Neural cell (in vitro differentiated cells): Measurements from ENCODE around the gene ABCC3. TPM values are rescaled to one million over a fixed set of nuclear protein-coding genes. Genes with fewer than 3 reads are reported as not detected.

Source experiments
- H2AFZ ChIP-seq: fragments of 200-600, 300-800 bp; sonication (generic), shearing (Covaris generic); 2 replicates; pipeline ENCODE4 v1.6.0; 2014; ENCODE audit warnings: low read depth, mild to moderate bottlenecking, antibody characterized with exemption, low read length, moderate library complexity
- H3F3A ChIP-seq: fragments of 200-600 bp; shearing (Covaris generic); 2 replicates; pipeline ENCODE4 v1.6.1; 2016; ENCODE audit warnings: mild to moderate bottlenecking, moderate library complexity, mixed read lengths, antibody characterized with exemption, low read length; ENCODE audit not compliant: insufficient read depth, poor library complexity, severe bottlenecking
- H3K27ac ChIP-seq: fragments of 200-600, 300-800 bp; sonication (generic), shearing (Covaris generic); 2 replicates; pipeline ENCODE4 v1.5.1; 2014; ENCODE audit warnings: mild to moderate bottlenecking, low read length, moderate library complexity
- H3K27me3 ChIP-seq: fragments of 300-800, 200-600 bp; sonication (generic), shearing (Covaris generic); 2 replicates; pipeline ENCODE4 v1.6.0; 2014; ENCODE audit warnings: mild to moderate bottlenecking, low read depth, low read length, moderate library complexity; ENCODE audit not compliant: insufficient read depth
- H3K36me3 ChIP-seq: fragments of 300-800, 200-600 bp; sonication (generic), shearing (Covaris generic); 2 replicates; pipeline ENCODE4 v1.5.1; 2014; ENCODE audit warnings: mild to moderate bottlenecking, antibody characterized with exemption, low read length, moderate library complexity; ENCODE audit not compliant: insufficient read depth
- H3K4me2 ChIP-seq: fragments of 300-800, 200-600 bp; sonication (generic), shearing (Covaris generic); 2 replicates; pipeline ENCODE4 v1.6.0; 2014; ENCODE audit warnings: mild to moderate bottlenecking, low read length
- H3K4me3 ChIP-seq: fragments of 300-800, 200-600 bp; sonication (generic), shearing (Covaris generic); 2 replicates; pipeline ENCODE4 v1.5.1; 2014; ENCODE audit warnings: mild to moderate bottlenecking, low read length, moderate library complexity
- H3K79me2 ChIP-seq: fragments of 200-600 bp; shearing (Covaris generic); replicated peaks from 2 replicates; pipeline ENCODE4 v1.6.0; 2014; ENCODE audit warnings: mild to moderate bottlenecking, low read length, moderate library complexity; ENCODE audit not compliant: insufficient read depth
- H3K9ac ChIP-seq: fragments of 300-800, 200-600 bp; sonication (generic), shearing (Covaris generic); 2 replicates; pipeline ENCODE4 v1.6.1; 2016; ENCODE audit warnings: mild to moderate bottlenecking, low read length, mixed read lengths
- H3K9me2 ChIP-seq: fragments of 200-600 bp; shearing (Covaris generic); 2 replicates; pipeline ENCODE4 v1.6.1; 2016; ENCODE audit warnings: mild to moderate bottlenecking, low read length, mixed read lengths; ENCODE audit not compliant: insufficient read depth
- H3K9me3 ChIP-seq: fragments of 200-600, 300-800 bp; sonication (generic), shearing (Covaris generic); 2 replicates; pipeline ENCODE4 v1.6.1; 2016; ENCODE audit warnings: mild to moderate bottlenecking, mixed run types, low read length, moderate library complexity, mixed read lengths
- H4K20me1 ChIP-seq: fragments of 200-600 bp; shearing (Covaris generic); 2 replicates; pipeline ENCODE4 v1.6.1; 2016; ENCODE audit warnings: mild to moderate bottlenecking, mixed run types; ENCODE audit not compliant: insufficient read depth
- EP300 ChIP-seq: fragments of 450-650 bp; conservative IDR thresholded peaks from 2 replicates; pipeline ENCODE4 v1.6.1; 2014; ENCODE audit warnings: antibody characterized with exemption, mild to moderate bottlenecking, moderate library complexity; ENCODE audit not compliant: poor library complexity, severe bottlenecking
- EZH2 ChIP-seq: fragments of 200-600, 300-800 bp; shearing (Covaris generic), sonication (generic); IDR thresholded peaks from 2 replicates; pipeline ENCODE4 v1.6.1; 2014; ENCODE audit warnings: antibody characterized with exemption, low read length, borderline replicate concordance, mild to moderate bottlenecking; ENCODE audit not compliant: insufficient read depth, poor library complexity, severe bottlenecking
- MXI1 ChIP-seq: fragments of 450-650 bp; conservative IDR thresholded peaks from 2 replicates; pipeline ENCODE4 v1.6.1; 2014; ENCODE audit warnings: antibody characterized with exemption, mild to moderate bottlenecking; ENCODE audit not compliant: poor library complexity, severe bottlenecking
- POLR2AphosphoS5 ChIP-seq: IDR thresholded peaks from 2 replicates; pipeline ENCODE4 v1.6.1; 2012
- RAD21 ChIP-seq: fragments of 450-650 bp; conservative IDR thresholded peaks from 2 replicates; pipeline ENCODE4 v1.6.1; 2014; ENCODE audit warnings: antibody characterized with exemption, mild to moderate bottlenecking, moderate library complexity
- SMC3 ChIP-seq: fragments of 450-650 bp; conservative IDR thresholded peaks from 2 replicates; pipeline ENCODE4 v1.6.1; 2014; ENCODE audit warnings: antibody characterized with exemption, mild to moderate bottlenecking, moderate library complexity; ENCODE audit not compliant: poor library complexity
- TAF1 ChIP-seq: IDR thresholded peaks from 2 replicates; pipeline ENCODE4 v1.6.1; 2012; ENCODE audit warnings: low read depth
- polyA plus RNA-seq: library from polyadenylated mRNA; depleted of rRNA; stranded (reverse); fragments of >200 nt; gene quantifications from 2 replicates; pipeline ENCODE4 v1.2.3, GENCODE V29; 2014
- TF ChIP-seq, protein P1 (sequence below): fragments of 450-650 bp; IDR thresholded peaks from 2 replicates; pipeline ENCODE4 v1.5.1; 2014; ENCODE audit warnings: antibody characterized with exemption, mild to moderate bottlenecking, moderate library complexity; ENCODE audit not compliant: poor library complexity, severe bottlenecking
- TF ChIP-seq, protein P2 (sequence below): IDR thresholded peaks from 2 replicates; pipeline ENCODE4 v1.6.1; 2012; ENCODE audit warnings: borderline replicate concordance

The ABCC3 gene
- polyA plus RNA-seq, 1 donor from 2014 or later: not detected

DNA sequence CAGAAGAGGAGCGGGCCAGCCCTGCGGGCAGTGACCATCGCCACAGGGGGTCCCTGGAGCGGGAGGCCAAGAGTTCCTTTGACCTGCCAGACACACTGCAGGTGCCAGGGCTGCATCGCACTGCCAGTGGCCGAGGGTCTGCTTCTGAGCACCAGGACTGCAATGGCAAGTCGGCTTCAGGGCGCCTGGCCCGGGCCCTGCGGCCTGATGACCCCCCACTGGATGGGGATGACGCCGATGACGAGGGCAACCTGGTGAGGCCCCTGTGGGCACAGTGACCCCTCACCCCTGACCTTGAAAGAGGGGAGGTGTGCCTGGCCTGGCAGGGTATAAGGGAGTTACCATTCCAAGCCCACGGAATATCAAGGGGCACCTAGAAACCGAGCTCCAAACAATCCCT is 35.1 kb upstream of the ABCC3 start:
- H3K27ac ChIP-seq: no peak overlapping the region
- H3K9ac ChIP-seq: no peak overlapping the region
- TF ChIP-seq SMC3 (no peak), POLR2AphosphoS5 (no peak), MXI1 (no peak), EP300 (no peak), TAF1 (no peak), EZH2 (no peak), RAD21 (no peak)
- TF ChIP-seq, protein P1, sequence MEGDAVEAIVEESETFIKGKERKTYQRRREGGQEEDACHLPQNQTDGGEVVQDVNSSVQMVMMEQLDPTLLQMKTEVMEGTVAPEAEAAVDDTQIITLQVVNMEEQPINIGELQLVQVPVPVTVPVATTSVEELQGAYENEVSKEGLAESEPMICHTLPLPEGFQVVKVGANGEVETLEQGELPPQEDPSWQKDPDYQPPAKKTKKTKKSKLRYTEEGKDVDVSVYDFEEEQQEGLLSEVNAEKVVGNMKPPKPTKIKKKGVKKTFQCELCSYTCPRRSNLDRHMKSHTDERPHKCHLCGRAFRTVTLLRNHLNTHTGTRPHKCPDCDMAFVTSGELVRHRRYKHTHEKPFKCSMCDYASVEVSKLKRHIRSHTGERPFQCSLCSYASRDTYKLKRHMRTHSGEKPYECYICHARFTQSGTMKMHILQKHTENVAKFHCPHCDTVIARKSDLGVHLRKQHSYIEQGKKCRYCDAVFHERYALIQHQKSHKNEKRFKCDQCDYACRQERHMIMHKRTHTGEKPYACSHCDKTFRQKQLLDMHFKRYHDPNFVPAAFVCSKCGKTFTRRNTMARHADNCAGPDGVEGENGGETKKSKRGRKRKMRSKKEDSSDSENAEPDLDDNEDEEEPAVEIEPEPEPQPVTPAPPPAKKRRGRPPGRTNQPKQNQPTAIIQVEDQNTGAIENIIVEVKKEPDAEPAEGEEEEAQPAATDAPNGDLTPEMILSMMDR: no peak
- TF ChIP-seq, protein P2, sequence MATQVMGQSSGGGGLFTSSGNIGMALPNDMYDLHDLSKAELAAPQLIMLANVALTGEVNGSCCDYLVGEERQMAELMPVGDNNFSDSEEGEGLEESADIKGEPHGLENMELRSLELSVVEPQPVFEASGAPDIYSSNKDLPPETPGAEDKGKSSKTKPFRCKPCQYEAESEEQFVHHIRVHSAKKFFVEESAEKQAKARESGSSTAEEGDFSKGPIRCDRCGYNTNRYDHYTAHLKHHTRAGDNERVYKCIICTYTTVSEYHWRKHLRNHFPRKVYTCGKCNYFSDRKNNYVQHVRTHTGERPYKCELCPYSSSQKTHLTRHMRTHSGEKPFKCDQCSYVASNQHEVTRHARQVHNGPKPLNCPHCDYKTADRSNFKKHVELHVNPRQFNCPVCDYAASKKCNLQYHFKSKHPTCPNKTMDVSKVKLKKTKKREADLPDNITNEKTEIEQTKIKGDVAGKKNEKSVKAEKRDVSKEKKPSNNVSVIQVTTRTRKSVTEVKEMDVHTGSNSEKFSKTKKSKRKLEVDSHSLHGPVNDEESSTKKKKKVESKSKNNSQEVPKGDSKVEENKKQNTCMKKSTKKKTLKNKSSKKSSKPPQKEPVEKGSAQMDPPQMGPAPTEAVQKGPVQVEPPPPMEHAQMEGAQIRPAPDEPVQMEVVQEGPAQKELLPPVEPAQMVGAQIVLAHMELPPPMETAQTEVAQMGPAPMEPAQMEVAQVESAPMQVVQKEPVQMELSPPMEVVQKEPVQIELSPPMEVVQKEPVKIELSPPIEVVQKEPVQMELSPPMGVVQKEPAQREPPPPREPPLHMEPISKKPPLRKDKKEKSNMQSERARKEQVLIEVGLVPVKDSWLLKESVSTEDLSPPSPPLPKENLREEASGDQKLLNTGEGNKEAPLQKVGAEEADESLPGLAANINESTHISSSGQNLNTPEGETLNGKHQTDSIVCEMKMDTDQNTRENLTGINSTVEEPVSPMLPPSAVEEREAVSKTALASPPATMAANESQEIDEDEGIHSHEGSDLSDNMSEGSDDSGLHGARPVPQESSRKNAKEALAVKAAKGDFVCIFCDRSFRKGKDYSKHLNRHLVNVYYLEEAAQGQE: no peak
- H3K9me3 ChIP-seq: no peaks in the 10 kb centered on the region
- no peaks in the 10 kb centered on the region for H4K20me1 ChIP-seq
- no peaks in the 10 kb centered on the region for H3K36me3 ChIP-seq
- no peaks in the 10 kb centered on the region for H3K79me2 ChIP-seq
- H3K4me3 ChIP-seq: no peak overlapping the region
- no peak overlapping the region for H3K4me2 ChIP-seq
- no peaks in the 10 kb centered on the region for H3K9me2 ChIP-seq
- H2AFZ ChIP-seq: no peak overlapping the region
- no peaks in the 10 kb centered on the region for H3K27me3 ChIP-seq
- no peaks in the 10 kb centered on the region for H3F3A ChIP-seq

DNA sequence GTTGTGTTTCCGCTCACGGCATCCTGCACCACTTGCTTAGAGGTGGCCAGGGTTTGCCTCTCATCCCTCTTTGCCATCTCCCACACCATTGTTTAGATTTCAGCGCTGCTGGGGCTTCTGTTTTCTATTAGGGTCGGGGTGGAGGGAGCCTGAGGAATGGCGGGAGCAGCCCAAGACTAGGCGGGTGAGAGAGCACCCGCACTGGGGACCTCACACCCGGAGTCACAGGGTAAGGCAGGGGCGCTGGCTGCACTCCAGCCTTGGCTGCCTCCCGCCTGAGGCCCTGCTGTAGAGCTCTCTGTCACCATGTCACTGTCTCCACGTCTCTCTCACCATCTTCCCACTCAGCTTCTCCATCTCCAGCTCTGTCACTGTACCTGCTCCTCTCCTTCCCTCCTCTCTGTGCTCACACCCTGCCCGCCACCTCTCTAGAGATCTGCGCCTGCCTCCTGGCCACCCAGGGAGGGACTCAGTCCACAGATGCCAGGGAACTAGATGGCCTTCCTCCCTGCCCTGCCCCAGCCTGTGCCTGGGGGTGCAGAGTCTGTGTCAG is 32.8 kb upstream of the ABCC3 start:
- H3K9ac ChIP-seq: no peak overlapping the region

More for the DNA sequence above, 32.8 kb upstream of the ABCC3 start:
- Histone ChIP-seq H3K27me3 (no peaks in the 10 kb centered on the region), H3K27ac (no peak overlapping the region), H3F3A (no peaks in the 10 kb centered on the region), H4K20me1 (no peaks in the 10 kb centered on the region), H3K4me3 (no peak overlapping the region), H3K9me3 (no peaks in the 10 kb centered on the region), H3K36me3 (no peaks in the 10 kb centered on the region), H3K4me2 (no peak overlapping the region), H2AFZ (no peak overlapping the region), H3K9me2 (no peaks in the 10 kb centered on the region), H3K79me2 (no peaks in the 10 kb centered on the region)
- TF ChIP-seq EZH2: no peak
- no peak for TF ChIP-seq TAF1
- TF ChIP-seq POLR2AphosphoS5: no peak
- TF ChIP-seq RAD21: no peak
- no peak for TF ChIP-seq EP300
- no peak for TF ChIP-seq SMC3
- TF ChIP-seq, protein P1: no peak
- no peak for TF ChIP-seq MXI1
